Measurements from ENCODE around the gene MAGI1.
A peak's percentile ranks its signal among the peaks of the same experiment; 100 is the strongest.

The MAGI1 gene

DNA sequence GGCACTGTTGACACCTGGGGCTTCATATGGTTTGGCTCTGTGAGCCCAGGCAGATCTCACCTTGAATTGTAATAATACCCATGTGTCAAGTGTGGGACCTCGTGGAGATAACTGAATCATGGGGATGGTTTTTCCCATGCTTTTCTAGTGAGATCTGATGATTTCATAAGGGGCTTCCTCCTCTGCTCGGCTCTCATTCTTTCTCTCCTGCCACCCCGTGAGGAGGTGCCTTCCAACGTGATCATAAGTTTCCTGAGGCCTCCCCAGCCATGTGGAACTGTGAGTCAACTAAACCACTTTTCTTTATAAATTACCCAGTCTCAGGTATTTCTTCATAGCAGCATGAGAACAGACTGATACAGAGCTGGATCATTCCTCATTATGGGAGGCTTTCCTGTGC, 695.0 kb downstream of the MAGI1 start:
- no peak overlapping the region for H3K4me2 ChIP-seq (ENCODE audit: low read depth, low read length, poor library complexity, severe bottlenecking)

DNA sequence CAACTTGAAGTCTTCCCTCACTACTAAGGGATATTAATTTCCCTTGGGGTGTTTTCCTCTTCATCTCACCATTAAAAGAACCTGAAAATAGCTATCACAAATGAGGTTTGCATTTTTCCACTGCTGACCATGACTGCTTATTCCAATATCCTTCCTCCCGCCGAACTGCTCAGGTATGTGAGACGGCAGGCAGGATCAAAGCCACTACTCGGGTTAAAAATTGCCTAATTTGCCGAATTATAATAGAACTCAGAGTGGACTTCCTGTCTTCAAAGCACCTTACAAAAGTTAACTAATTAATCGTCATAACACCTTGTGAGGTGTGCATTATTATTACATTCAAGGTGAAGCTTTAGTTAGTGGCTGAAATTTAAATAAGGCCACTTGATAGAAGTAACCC, 695.7 kb downstream of the MAGI1 start:
- TF ChIP-seq EZH2phosphoT487 (conservative IDR thresholded peaks at IDR 0.05; ENCODE audit: low read length): no peak
- TF ChIP-seq, protein P1, sequence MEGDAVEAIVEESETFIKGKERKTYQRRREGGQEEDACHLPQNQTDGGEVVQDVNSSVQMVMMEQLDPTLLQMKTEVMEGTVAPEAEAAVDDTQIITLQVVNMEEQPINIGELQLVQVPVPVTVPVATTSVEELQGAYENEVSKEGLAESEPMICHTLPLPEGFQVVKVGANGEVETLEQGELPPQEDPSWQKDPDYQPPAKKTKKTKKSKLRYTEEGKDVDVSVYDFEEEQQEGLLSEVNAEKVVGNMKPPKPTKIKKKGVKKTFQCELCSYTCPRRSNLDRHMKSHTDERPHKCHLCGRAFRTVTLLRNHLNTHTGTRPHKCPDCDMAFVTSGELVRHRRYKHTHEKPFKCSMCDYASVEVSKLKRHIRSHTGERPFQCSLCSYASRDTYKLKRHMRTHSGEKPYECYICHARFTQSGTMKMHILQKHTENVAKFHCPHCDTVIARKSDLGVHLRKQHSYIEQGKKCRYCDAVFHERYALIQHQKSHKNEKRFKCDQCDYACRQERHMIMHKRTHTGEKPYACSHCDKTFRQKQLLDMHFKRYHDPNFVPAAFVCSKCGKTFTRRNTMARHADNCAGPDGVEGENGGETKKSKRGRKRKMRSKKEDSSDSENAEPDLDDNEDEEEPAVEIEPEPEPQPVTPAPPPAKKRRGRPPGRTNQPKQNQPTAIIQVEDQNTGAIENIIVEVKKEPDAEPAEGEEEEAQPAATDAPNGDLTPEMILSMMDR (IDR thresholded peaks at IDR 0.05; ENCODE audit: insufficient read depth, low read length, poor library complexity, severe bottlenecking): no peak

More for the DNA sequence above, 695.0 kb downstream of the MAGI1 start:
- Histone ChIP-seq H3K9ac (ENCODE audit: low read length) (no peak overlapping the region), H3K9me2 (replicated peaks; ENCODE audit: insufficient read depth, low read length) (no peaks in the 10 kb centered on the region), H3F3A (ENCODE audit: insufficient read depth) (no peaks in the 10 kb centered on the region), H3K27ac (ENCODE audit: low read depth, low read length) (no peak overlapping the region), H2AFZ (ENCODE audit: low read depth, low read length, severe bottlenecking) (no peak overlapping the region), H3K79me2 (ENCODE audit: insufficient read depth, low read length) (no peaks in the 10 kb centered on the region), H3K4me3 (ENCODE audit: insufficient read depth, low read length, poor library complexity, severe bottlenecking) (no peak overlapping the region), H3K27me3 (ENCODE audit: low read length) (no peaks in the 10 kb centered on the region), H3K36me3 (ENCODE audit: low read length) (no peaks in the 10 kb centered on the region), H3K9me3 (ENCODE audit: insufficient read depth, low read length) (no peaks in the 10 kb centered on the region), H4K20me1 (ENCODE audit: low read depth, low read length) (no peaks in the 10 kb centered on the region)
- no peak for TF ChIP-seq EZH2phosphoT487 (conservative IDR thresholded peaks at IDR 0.05; ENCODE audit: low read length)
- TF ChIP-seq, protein P1 (IDR thresholded peaks at IDR 0.05; ENCODE audit: insufficient read depth, low read length, poor library complexity, severe bottlenecking): no peak

DNA sequence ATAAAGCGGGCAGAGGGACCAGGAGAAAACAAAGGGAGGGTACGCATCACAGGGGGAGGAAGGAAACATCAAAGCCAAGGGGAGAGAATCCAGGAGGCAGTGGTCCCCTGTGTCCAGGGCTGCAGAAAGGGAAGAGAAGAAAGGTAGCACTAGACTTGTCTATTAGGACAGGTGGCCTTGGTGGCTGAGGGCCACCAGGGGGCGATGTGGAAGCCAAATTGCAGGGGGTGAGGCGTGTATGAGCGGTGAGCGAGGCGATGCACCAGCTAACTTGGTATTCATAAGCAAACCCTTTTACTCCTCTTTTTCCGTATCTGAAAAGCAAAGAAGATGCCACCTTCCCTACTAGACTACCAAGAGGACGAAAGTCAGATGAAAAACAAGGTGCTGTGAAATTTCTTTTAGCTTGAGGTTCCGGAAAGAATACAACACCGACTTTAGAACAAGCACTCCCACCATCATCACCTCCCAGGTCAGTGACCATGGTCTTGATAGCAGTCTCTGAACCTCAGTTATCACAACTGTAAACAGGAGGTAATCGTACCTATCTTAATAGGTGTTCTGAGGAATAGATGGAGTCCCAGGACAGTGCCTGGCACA, 696.5 kb downstream of the MAGI1 start:
- no peak overlapping the region for H3K4me2 ChIP-seq (ENCODE audit: low read depth, low read length, poor library complexity, severe bottlenecking)
- no peaks in the 10 kb centered on the region for H3K9me2 ChIP-seq (replicated peaks; ENCODE audit: insufficient read depth, low read length)
- H3K9ac ChIP-seq (ENCODE audit: low read length): no peak overlapping the region
- H3K27ac ChIP-seq (ENCODE audit: low read depth, low read length): no peak overlapping the region
- no peaks in the 10 kb centered on the region for H3K79me2 ChIP-seq (ENCODE audit: insufficient read depth, low read length)
- no peak overlapping the region for H2AFZ ChIP-seq (ENCODE audit: low read depth, low read length, severe bottlenecking)
- no peaks in the 10 kb centered on the region for H4K20me1 ChIP-seq (ENCODE audit: low read depth, low read length)
- no peak for TF ChIP-seq EZH2phosphoT487 (conservative IDR thresholded peaks at IDR 0.05; ENCODE audit: low read length)
- TF ChIP-seq, protein P1 (IDR thresholded peaks at IDR 0.05; ENCODE audit: insufficient read depth, low read length, poor library complexity, severe bottlenecking): peak; percentile 30
- no peaks in the 10 kb centered on the region for H3K9me3 ChIP-seq (ENCODE audit: insufficient read depth, low read length)
- no peaks in the 10 kb centered on the region for H3F3A ChIP-seq (ENCODE audit: insufficient read depth)
- H3K4me3 ChIP-seq (ENCODE audit: insufficient read depth, low read length, poor library complexity, severe bottlenecking): no peak overlapping the region
- H3K36me3 ChIP-seq (ENCODE audit: low read length): no peaks in the 10 kb centered on the region
- H3K27me3 ChIP-seq (ENCODE audit: low read length): no peaks in the 10 kb centered on the region

More for the DNA sequence above, 695.7 kb downstream of the MAGI1 start:
- no peaks in the 10 kb centered on the region for H3F3A ChIP-seq (ENCODE audit: insufficient read depth)
- H2AFZ ChIP-seq (ENCODE audit: low read depth, low read length, severe bottlenecking): no peak overlapping the region
- no peaks in the 10 kb centered on the region for H3K79me2 ChIP-seq (ENCODE audit: insufficient read depth, low read length)
- no peaks in the 10 kb centered on the region for H3K9me2 ChIP-seq (replicated peaks; ENCODE audit: insufficient read depth, low read length)
- no peak overlapping the region for H3K4me3 ChIP-seq (ENCODE audit: insufficient read depth, low read length, poor library complexity, severe bottlenecking)
- no peaks in the 10 kb centered on the region for H3K27me3 ChIP-seq (ENCODE audit: low read length)
- H3K36me3 ChIP-seq (ENCODE audit: low read length): no peaks in the 10 kb centered on the region
- no peak overlapping the region for H3K27ac ChIP-seq (ENCODE audit: low read depth, low read length)
- H3K9ac ChIP-seq (ENCODE audit: low read length): no peak overlapping the region
- no peaks in the 10 kb centered on the region for H4K20me1 ChIP-seq (ENCODE audit: low read depth, low read length)
- H3K9me3 ChIP-seq (ENCODE audit: insufficient read depth, low read length): no peaks in the 10 kb centered on the region
- H3K4me2 ChIP-seq (ENCODE audit: low read depth, low read length, poor library complexity, severe bottlenecking): no peak overlapping the region
